Astrocyte of the cerebellum (primary cell): Measurements from ENCODE around the gene RTTN.
A peak's percentile ranks its signal among the peaks of the same experiment; 100 is the strongest.

Source experiments
- DNase-seq: peaks from one replicate; pipeline ENCODE4 v3.0.0-alpha.2; 2011; ENCODE audit warnings: low read depth
- H3K4me3 ChIP-seq: 2 replicates; pipeline ENCODE4 v1.5.1; 2011; ENCODE audit warnings: mild to moderate bottlenecking, low read depth, low read length, moderate library complexity
- CTCF ChIP-seq: IDR thresholded peaks from 2 replicates; pipeline ENCODE4 v1.5.1; 2012; ENCODE audit warnings: low read length, low read depth, moderate library complexity, mild to moderate bottlenecking; ENCODE audit errors: missing control alignments
- in situ Hi-C: cut with HindIII; loops from 2 replicates; pipeline ENCODE4 v1.10.0; 2017; ENCODE audit warnings: low sequenced_read_pairs

The RTTN gene

GRCh38 chr18:70046207-70046606, 159.3 kb downstream of the RTTN start:
- in situ Hi-C loops: no loop called here
- TF ChIP-seq CTCF: no peak
- peak; percentile 12 for DNase-seq
- H3K4me3 ChIP-seq: no peak overlapping the region

GRCh38 chr18:70044632-70045031, 160.9 kb downstream of the RTTN start:
- peak; percentile 68 for DNase-seq
- H3K4me3 ChIP-seq: no peak overlapping the region

GRCh38 chr18:70041459-70042050, 163.9 kb downstream of the RTTN start:
- TF ChIP-seq CTCF: no peak
- DNase-seq: no peak
- H3K4me3 ChIP-seq: no peak overlapping the region
- in situ Hi-C loops: no loop called here

More at GRCh38 chr18:70044632-70045031, 160.9 kb downstream of the RTTN start:
- in situ Hi-C loops: no loop called here
- no peak for TF ChIP-seq CTCF

- no peak overlapping the region for H3K4me3 ChIP-seq
- no peak for TF ChIP-seq CTCF
- in situ Hi-C loops: no loop called here
- DNase-seq: no peak
Measured at GRCh38 chr18:70039186-70039585, 166.3 kb downstream of the RTTN start.

- in situ Hi-C loops: no loop called here
- no peak overlapping the region for H3K4me3 ChIP-seq
- no peak for TF ChIP-seq CTCF
- no peak for DNase-seq
Measured at GRCh38 chr18:70037431-70038061, 167.9 kb downstream of the RTTN start.

- in situ Hi-C loops: no loop called here
- no peak for TF ChIP-seq CTCF
- no peak overlapping the region for H3K4me3 ChIP-seq
- no peak for DNase-seq
Measured at GRCh38 chr18:70036771-70037347, 168.6 kb downstream of the RTTN start.
